Activated naive CD8-positive, alpha-beta T cell treated with anti-CD3 and anti-CD28 coated beads, Interleukin-2, amount 50 U/mL, for 16 hours (primary cell): ENCODE results near the gene LDLRAD4.

Experiments used
- DNase-seq: peaks from one replicate; pipeline ENCODE4 v3.0.0-alpha.2; 2020; ENCODE audit warnings: low read depth, low spot score

Gene LDLRAD4

DNA sequence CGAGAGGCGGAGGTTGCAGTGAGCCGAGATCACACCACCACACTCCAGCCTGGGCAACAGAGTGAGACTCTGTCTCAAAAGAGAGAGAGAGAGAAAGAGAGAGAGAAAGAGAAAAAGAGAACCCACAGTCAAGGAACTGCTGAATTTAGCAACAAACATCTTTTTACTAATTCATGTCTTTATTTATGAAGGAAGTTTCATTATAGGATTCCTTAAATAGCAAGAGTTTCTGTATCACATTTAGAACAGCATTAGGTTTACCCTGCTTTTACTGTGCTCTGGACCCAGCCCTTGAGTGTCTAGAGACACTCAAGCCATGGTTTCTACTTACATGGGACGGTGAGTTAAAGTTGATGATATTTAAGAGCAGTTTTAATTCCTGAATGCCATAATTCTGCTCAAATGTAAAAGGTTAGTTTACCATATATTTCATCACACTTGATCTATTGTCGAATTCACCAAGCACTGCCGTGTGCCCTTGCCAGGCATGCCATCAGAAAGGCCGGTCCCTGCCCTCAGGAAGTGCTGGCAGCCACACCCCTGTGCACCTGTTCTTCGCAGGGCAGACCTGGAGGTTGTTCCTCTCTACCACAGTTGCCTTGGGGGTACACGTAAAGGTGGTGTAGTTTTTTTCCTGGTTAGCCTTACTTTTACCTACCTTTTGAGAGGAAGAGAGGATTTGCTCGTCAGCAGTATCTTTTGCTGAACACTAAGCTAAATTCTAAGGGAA is 153.3 kb downstream of the LDLRAD4 start:
- DNase-seq, result no peak

DNA sequence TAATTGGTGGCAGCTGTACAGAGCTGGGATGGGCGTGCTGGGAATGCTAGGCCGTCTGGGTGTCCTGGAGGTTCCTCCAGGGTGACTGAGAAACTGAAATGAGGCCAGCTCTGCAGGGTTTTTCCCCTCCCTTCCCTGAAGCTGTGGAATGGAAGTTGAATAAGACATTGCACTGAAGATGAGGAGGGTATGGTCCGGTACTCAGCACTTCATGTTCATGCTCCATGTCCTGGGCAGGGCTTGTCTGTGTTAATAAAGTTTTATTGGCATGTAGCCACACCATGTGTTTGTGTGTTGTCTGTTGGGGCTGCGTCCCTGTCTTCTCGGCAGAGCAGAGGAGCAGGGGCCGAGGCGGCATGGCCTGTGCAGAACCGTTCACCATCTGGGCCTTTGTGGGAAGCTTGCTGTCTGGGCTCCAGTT is 154.0 kb downstream of the LDLRAD4 start:
- DNase-seq, result no peak

DNA sequence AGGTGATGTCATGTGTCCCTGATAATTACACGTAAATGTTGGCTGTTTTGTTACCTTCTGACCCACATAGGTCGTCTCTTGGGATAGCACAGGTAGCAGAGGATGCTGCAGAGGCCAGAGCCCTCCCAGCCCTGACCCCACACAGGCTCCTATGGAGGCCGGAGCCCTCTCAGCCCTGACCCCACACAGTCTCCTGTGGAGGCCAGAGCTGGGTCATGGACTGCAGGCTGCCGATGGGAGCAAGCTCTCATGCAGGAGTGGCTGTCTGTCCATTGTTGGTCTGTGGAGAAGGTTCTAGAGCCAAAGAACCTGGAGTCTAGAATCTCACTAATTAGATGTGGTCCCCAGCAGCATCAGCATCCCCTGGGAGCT is 155.5 kb downstream of the LDLRAD4 start:
- no peak for DNase-seq

DNA sequence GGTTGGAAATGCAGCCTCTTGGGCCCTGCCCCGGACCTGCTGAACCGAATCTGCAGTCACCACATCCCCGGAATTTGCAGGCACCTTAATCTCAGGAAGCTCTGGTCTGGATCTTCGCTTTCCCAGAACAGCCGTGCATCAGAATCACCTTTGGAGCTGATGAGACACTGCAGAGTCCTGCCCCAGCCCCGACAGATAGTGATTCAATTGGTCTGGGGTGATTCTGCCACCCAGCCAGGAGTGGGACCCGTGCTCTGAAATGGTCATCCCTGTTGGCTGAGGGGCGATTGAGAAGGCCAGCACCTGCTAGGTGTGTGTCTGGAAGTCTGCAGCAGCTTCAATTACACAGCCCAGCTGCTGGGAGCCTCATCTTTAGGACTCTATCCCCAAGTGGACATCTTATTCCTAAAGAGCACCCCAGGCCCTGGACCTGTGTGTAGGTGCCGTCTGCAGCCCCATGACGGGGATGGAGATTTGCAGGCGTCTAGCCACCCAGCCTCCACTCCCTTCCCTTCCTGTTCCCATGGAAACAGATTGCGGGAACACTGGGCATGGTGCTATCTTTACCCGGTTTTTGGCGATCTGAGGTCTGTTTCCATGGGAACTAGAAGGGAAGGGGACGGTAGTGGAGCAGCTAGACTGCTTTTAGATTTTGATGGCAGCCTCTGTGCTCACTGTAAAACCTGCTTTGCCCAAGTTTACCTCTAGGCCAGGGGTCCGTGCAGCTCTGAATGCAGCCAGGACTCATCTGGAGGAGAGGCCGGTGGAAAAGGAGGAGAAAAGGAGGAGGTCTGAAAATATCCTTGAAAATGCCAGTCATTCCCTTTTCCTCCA is 156.1 kb downstream of the LDLRAD4 start:
- no peak for DNase-seq

DNA sequence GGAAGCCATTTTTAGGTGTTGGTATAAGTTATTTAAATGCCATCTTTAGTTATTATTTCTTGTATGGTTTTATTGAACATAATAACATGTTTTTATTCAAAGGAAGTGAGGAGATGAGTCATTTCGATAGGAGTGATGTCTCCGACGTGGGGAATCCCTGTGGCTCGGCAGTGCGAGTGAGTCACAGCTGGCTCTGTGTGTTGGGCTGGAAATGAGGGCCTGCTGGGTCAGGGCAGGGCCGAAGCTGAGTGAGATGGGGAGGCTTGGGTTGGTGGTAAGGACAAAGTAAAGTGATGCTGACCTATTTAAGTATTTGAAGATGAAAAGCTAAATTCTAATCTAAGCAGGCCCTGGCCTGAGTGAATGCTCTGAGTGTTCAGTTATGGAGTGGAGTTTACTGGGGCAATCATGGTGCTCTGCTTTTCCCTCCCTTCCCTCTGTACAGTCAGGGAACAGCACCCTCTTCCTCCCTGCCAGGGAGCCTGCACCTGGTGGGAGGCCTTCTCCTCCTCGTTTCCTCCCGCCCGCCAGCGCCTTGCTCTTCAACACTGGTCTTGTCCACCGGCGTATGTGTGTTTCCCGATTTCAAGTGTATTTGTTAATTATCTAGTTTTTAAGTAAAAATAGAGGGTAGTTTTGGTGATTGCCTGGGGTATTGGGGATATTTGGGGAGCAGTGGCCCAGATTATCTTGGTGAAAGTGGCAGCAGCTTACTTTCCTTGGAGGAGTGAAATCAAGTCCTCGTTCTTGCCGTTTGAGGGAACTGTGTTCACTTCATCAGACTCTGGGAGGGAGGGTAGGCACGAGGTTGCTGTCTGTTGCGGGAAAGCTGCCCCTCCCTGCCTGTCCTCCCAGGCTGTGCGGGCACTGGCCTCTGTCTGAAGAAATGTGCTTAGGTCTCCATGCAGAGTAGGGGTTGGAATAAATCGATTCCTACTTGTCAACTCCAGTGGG is 157.0 kb downstream of the LDLRAD4 start:
- DNase-seq, result peak; percentile 43

DNA sequence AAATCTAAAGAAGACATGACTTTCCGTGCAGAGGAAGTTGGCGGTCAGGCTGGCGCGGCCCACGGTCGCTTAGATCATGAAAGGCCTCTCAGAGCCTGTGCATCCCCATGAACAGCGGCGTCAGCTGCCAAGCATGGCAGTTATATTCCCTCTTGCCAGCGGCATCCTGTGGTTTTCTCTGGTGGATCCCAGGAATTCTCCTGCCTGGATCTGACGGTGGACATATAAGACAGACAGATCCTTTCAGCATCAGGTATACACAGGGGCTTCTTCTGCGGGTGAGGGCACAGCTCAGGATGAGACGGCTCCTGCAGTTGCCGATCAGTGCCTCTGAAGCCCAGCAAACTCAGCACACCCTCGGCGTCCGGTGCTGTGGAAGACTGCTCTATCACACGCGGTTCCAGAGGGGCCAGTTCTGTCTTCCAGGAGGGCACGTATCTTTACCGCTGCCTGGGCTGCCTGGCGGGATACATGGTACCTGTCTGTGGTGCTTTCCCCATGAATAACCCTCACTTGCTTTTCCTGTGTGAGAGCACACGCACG is 157.8 kb downstream of the LDLRAD4 start:
- DNase-seq, result no peak

DNA sequence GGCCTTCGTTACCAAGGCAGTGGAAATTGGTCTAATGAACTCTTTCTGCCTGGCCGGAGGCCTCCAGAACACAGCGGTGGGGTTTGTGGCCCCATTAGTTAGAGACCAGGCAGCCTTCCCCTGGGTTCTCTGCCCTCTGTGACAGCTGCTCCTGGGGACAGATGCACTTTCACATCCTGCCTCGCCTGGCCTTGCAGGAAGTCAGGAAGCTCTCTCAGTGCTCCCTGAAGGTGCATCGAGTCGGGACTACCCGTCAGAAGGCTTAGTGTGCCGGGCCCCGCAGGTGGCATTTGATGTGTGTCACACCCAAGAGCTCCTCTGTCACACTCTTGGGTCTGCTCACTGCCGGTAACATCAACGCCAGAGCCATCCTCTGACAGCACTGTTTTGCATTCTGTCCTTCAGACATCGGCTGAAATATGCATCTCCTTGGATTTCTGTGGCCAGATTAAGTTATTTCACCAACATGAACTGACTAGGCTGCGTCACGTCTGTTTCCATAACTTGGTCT is 158.3 kb downstream of the LDLRAD4 start:
- no peak for DNase-seq

DNA sequence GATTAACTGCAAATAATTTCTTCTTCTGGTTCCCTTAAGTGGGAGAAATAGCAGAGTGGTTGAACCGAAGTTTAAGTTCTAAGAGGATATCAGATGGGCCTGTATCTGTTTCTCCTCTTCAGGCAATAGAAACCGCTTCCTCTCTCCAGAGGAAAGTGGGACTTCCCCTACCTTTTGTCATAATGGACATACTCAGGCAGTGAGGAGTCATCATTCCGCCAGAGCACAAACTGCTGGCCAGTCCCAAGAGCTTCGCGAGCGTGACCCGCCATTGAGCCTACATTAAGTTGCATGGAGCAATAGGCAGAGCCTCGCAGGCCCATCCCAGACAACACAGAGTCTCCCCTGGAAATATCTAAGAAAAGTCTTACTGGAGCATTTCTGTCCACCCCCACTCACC is 158.9 kb downstream of the LDLRAD4 start:
- DNase-seq, result no peak

GRCh38 chr18:13378150-13378549 is 159.6 kb downstream of the LDLRAD4 start:
- no peak for DNase-seq

- DNase-seq, result no peak
Observed at GRCh38 chr18:13379062-13379865, 160.7 kb downstream of the LDLRAD4 start.

DNA sequence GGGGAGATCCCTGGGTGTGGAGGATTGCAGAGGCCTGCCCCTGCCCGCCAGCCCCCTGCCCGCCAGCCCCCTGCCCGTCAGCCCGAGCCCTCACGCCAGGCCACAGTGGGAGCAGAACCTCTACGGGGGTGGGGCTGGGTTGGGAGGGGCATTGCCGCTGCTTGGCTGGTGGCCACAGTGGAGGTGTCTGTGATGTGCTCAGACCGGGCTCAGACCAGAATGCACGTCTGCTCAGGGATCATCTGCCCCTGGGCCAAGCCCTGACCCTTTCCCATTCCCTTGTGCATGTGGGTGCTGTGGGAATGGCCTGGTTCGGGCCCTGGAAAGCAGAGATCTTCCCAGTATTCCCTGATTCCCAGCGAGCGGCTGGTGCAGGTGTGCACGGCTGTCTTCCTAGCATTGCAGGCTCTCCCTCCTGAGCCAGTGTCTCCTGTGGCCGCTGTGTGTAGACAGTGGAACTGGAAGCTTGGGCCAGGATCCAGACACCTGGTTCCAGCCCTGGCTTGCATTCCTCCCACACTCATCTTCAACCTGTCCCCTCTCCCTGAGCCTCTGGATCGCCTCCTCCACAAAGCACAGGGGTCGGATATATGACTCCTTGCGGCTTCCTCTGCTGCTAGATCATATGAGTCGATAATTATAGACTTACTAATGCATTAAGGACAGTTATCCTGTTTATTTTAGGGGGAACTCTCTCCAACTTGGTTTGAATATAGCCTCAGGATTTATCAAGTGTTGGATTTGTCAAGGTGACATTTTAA is 161.6 kb downstream of the LDLRAD4 start:
- DNase-seq, result no peak

GRCh38 chr18:13380691-13381070 is 162.1 kb downstream of the LDLRAD4 start:
- no peak for DNase-seq

GRCh38 chr18:13381331-13381730 is 162.8 kb downstream of the LDLRAD4 start:
- DNase-seq, result no peak

DNA sequence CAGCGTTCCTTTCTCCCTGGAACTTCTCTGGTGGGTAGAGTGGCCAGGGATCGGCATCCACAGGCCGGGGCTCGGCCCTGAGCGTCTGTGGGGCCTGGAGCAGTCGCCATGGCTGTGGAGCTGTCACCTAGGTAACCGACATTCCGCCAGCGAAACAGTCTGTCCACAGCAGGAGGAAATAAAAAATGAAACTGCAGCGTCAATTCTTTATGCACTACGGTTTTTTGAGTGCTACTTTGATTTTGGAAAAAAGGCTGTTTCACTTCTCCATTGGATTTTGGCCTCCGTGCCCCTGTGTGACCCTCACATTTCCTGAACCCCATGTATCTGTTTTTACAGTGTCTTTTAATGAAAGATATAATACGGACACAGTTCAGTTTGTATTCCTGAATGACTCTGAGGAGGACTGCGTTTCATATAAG is 163.4 kb downstream of the LDLRAD4 start:
- no peak for DNase-seq

- DNase-seq, result no peak
Observed at GRCh38 chr18:13382366-13382953, 163.9 kb downstream of the LDLRAD4 start.

DNA sequence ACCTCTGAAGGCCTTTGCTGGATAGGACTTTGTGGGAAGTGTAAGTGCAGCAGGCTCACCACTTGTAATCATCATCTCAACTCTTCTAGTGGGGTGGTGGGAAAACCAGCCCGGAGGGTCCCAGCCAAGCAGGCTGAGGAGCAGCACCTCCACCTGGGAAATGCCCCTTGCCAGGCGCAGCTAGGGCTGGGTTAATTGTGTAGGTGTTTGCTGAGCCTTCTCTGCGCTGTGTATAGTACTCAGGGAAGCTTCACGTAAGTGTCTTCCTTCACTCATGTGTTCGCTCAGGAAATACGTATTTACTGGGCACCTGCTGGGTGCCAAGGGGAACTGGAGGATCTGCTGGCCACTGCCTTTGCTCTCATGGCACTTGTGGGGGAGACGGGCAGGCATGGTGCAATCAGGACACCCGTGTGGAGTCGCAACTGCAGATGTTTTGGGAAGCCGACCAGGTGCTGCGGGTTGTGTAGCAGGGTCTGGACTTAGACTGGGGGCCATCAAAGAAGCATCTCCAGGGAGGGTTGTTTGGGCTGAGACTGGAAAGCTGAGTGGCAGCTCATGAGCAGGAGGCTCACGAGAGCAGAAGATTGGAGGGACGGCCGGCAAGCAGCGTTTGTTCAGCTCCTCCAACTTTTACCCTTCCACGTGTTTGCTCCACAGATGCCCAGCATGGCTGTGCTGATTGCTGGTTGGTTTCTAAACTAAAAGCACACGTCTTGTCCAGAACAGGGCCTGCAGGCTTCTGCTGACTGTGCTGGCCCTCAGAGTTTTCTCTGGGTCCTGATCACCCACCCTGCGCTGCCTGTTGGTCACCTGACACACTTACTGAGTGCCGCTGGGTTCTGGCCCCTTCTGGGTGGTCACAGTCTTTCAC is 164.6 kb downstream of the LDLRAD4 start:
- DNase-seq, result no peak

GRCh38 chr18:13386891-13387801 is 168.6 kb downstream of the LDLRAD4 start:
- DNase-seq, result no peak
